Measurements from ENCODE around the gene EIF3F. TPM values are rescaled to one million over a fixed set of nuclear protein-coding genes. Genes with fewer than 3 reads are reported as not detected.

EIF3F gene
- total RNA-seq, 1 experiment from 2014 or later, result 1,056 TPM

Other genes with a start within 250 kb of the EIF3F start
- 1.2 TPM in 1 of 2 replicates, not detected in the other for gene OR5P2, start 190.4 kb upstream of the EIF3F start, total RNA-seq (2014; rRNA removed; shearing (Covaris generic))
- 0.25 and 0.41 TPM in 2 replicates for gene OR5P3, start 156.5 kb upstream of the EIF3F start, total RNA-seq (2014; rRNA removed; shearing (Covaris generic))
- gene OR10A6, start 56.1 kb upstream of the EIF3F start, total RNA-seq (2014; rRNA removed; shearing (Covaris generic)), result not detected in 2 replicates
- not detected in 2 replicates for gene OR10A3, start 45.6 kb upstream of the EIF3F start, total RNA-seq (2014; rRNA removed; shearing (Covaris generic))
- not detected in 2 replicates for gene NLRP10, start 21.9 kb upstream of the EIF3F start, total RNA-seq (2014; rRNA removed; shearing (Covaris generic))
- 21.4 and 26.5 TPM in 2 replicates for gene TUB, start 93.9 kb downstream of the EIF3F start, total RNA-seq (2014; rRNA removed; shearing (Covaris generic))
- not detected in 2 replicates for gene RIC3, start 181.7 kb downstream of the EIF3F start, total RNA-seq (2014; rRNA removed; shearing (Covaris generic))

Measured in G401 (cell line).